Activated T-helper 17 cell treated with anti-CD3 and anti-CD28 coated beads, Interleukin-2, amount 50 U/mL, for 72 hours (primary cell): ENCODE measurements around the gene LYRM2. TPM values are rescaled to one million over a fixed set of nuclear protein-coding genes. Genes with fewer than 3 reads are reported as not detected.

Experiments used
- ATAC-seq: fragments of 150-1000 bp; cut with Tn5 transposase; replicated peaks from 2 replicates; pipeline ENCODE4 v1.10.0; 2021; ENCODE audit warnings: mild to moderate bottlenecking, moderate library complexity
- H3K27ac Mint-ChIP-seq: one replicate; pipeline ENCODE4 v1.8.0; 2022; ENCODE audit warnings: mixed read lengths
- H3K27me3 Mint-ChIP-seq: one replicate; pipeline ENCODE4 v1.8.0; 2022; ENCODE audit warnings: mixed read lengths
- H3K36me3 Mint-ChIP-seq: one replicate; pipeline ENCODE4 v1.8.0; 2022; ENCODE audit warnings: low read depth, mild to moderate bottlenecking, mixed read lengths
- H3K4me1 Mint-ChIP-seq: one replicate; pipeline ENCODE4 v1.8.0; 2022; ENCODE audit warnings: mixed read lengths
- H3K4me3 Mint-ChIP-seq: one replicate; pipeline ENCODE4 v1.8.0; 2022; ENCODE audit warnings: mild to moderate bottlenecking, mixed read lengths
- H3K9me3 Mint-ChIP-seq: one replicate; pipeline ENCODE4 v1.8.0; 2022; ENCODE audit warnings: mixed read lengths
- total RNA-seq, 2 donors: library from RNA; stranded (reverse); gene quantifications; one replicate each; pipeline ENCODE4 v1.2.3, GENCODE V29; 2022

Gene LYRM2
- total RNA-seq, 2 donors from 2014 or later, result 22.5 to 30.7 TPM

GRCh38 chr6:89596056-89596455, 42.5 kb downstream of the LYRM2 start:
- H3K4me1 Mint-ChIP-seq, result peaks cover 16% of the 10 kb centered on the region
- H3K4me3 Mint-ChIP-seq, result peak overlapping the region; percentile 49
- H3K27me3 Mint-ChIP-seq, result no peaks in the 10 kb centered on the region
- H3K27ac Mint-ChIP-seq, result peak overlapping the region; percentile 95
- H3K36me3 Mint-ChIP-seq, result no peaks in the 10 kb centered on the region
- H3K9me3 Mint-ChIP-seq, result peaks cover 10% of the 10 kb centered on the region
- peak; percentile 85 for ATAC-seq

GRCh38 chr6:89591745-89592144, 46.8 kb downstream of the LYRM2 start:
- Mint-ChIP-seq H3K36me3 (no peaks in the 10 kb centered on the region), H3K4me1 (peaks cover 10% of the 10 kb centered on the region), H3K4me3 (no peak overlapping the region), H3K27ac (no peak overlapping the region), H3K27me3 (no peaks in the 10 kb centered on the region), H3K9me3 (peaks cover 5% of the 10 kb centered on the region)
- no peak for ATAC-seq

- H3K27ac Mint-ChIP-seq, result no peak overlapping the region
- no peak overlapping the region for H3K4me3 Mint-ChIP-seq
- H3K27me3 Mint-ChIP-seq, result no peaks in the 10 kb centered on the region
- H3K36me3 Mint-ChIP-seq, result no peaks in the 10 kb centered on the region
- H3K4me1 Mint-ChIP-seq, result no peaks in the 10 kb centered on the region
- no peaks in the 10 kb centered on the region for H3K9me3 Mint-ChIP-seq
- no peak for ATAC-seq
Observed at GRCh38 chr6:89590133-89590532, 48.4 kb downstream of the LYRM2 start.

GRCh38 chr6:89589297-89590025, 49.1 kb downstream of the LYRM2 start:
- Mint-ChIP-seq H3K4me1 (no peaks in the 10 kb centered on the region), H3K36me3 (no peaks in the 10 kb centered on the region), H3K4me3 (no peak overlapping the region), H3K9me3 (no peaks in the 10 kb centered on the region), H3K27me3 (no peaks in the 10 kb centered on the region), H3K27ac (no peak overlapping the region)
- no peak for ATAC-seq

- H3K4me1 Mint-ChIP-seq, result no peaks in the 10 kb centered on the region
- H3K36me3 Mint-ChIP-seq, result no peaks in the 10 kb centered on the region
- no peaks in the 10 kb centered on the region for H3K27me3 Mint-ChIP-seq
- H3K27ac Mint-ChIP-seq, result no peak overlapping the region
- ATAC-seq, result no peak
- no peak overlapping the region for H3K4me3 Mint-ChIP-seq
- no peaks in the 10 kb centered on the region for H3K9me3 Mint-ChIP-seq
Observed at GRCh38 chr6:89585154-89585553, 53.4 kb downstream of the LYRM2 start.

GRCh38 chr6:89584539-89584938, 54.0 kb downstream of the LYRM2 start:
- H3K27me3 Mint-ChIP-seq, result no peaks in the 10 kb centered on the region
- no peaks in the 10 kb centered on the region for H3K4me1 Mint-ChIP-seq
- H3K36me3 Mint-ChIP-seq, result no peaks in the 10 kb centered on the region
- no peak overlapping the region for H3K4me3 Mint-ChIP-seq
- no peak overlapping the region for H3K27ac Mint-ChIP-seq
- ATAC-seq, result no peak
- no peaks in the 10 kb centered on the region for H3K9me3 Mint-ChIP-seq

GRCh38 chr6:89583559-89583958, 55.0 kb downstream of the LYRM2 start:
- no peaks in the 10 kb centered on the region for H3K9me3 Mint-ChIP-seq
- no peak overlapping the region for H3K27ac Mint-ChIP-seq
- no peak overlapping the region for H3K4me3 Mint-ChIP-seq
- ATAC-seq, result no peak
- no peaks in the 10 kb centered on the region for H3K27me3 Mint-ChIP-seq
- H3K4me1 Mint-ChIP-seq, result no peaks in the 10 kb centered on the region
- no peaks in the 10 kb centered on the region for H3K36me3 Mint-ChIP-seq

GRCh38 chr6:89582669-89583325, 55.8 kb downstream of the LYRM2 start:
- Mint-ChIP-seq H3K36me3 (no peaks in the 10 kb centered on the region), H3K4me3 (no peak overlapping the region), H3K4me1 (no peaks in the 10 kb centered on the region), H3K27ac (no peak overlapping the region), H3K9me3 (no peaks in the 10 kb centered on the region), H3K27me3 (no peaks in the 10 kb centered on the region)
- ATAC-seq, result no peak

- no peak for ATAC-seq
- H3K27me3 Mint-ChIP-seq, result no peaks in the 10 kb centered on the region
Observed at GRCh38 chr6:89581689-89582088, 56.9 kb downstream of the LYRM2 start.

GRCh38 chr6:89580997-89581666, 57.4 kb downstream of the LYRM2 start:
- H3K4me3 Mint-ChIP-seq, result no peak overlapping the region
- H3K9me3 Mint-ChIP-seq, result no peaks in the 10 kb centered on the region
- H3K36me3 Mint-ChIP-seq, result no peaks in the 10 kb centered on the region
- H3K4me1 Mint-ChIP-seq, result no peaks in the 10 kb centered on the region
- ATAC-seq, result no peak
- H3K27me3 Mint-ChIP-seq, result no peaks in the 10 kb centered on the region
- H3K27ac Mint-ChIP-seq, result no peak overlapping the region

More at GRCh38 chr6:89581689-89582088, 56.9 kb downstream of the LYRM2 start:
- Mint-ChIP-seq H3K36me3 (no peaks in the 10 kb centered on the region), H3K9me3 (no peaks in the 10 kb centered on the region), H3K4me1 (no peaks in the 10 kb centered on the region), H3K4me3 (no peak overlapping the region), H3K27ac (no peak overlapping the region)

GRCh38 chr6:89575562-89575960, 63.0 kb downstream of the LYRM2 start:
- no peak overlapping the region for H3K27ac Mint-ChIP-seq
- no peaks in the 10 kb centered on the region for H3K4me1 Mint-ChIP-seq
- no peaks in the 10 kb centered on the region for H3K27me3 Mint-ChIP-seq
- ATAC-seq, result no peak
- H3K4me3 Mint-ChIP-seq, result no peak overlapping the region
- H3K9me3 Mint-ChIP-seq, result no peaks in the 10 kb centered on the region
- H3K36me3 Mint-ChIP-seq, result no peaks in the 10 kb centered on the region

- no peak overlapping the region for H3K27ac Mint-ChIP-seq
Observed at GRCh38 chr6:89574910-89575561, 63.5 kb downstream of the LYRM2 start.

GRCh38 chr6:89567630-89568390, 70.7 kb downstream of the LYRM2 start:
- H3K27ac Mint-ChIP-seq, result no peak overlapping the region
- no peaks in the 10 kb centered on the region for H3K36me3 Mint-ChIP-seq
- no peaks in the 10 kb centered on the region for H3K9me3 Mint-ChIP-seq
- H3K4me3 Mint-ChIP-seq, result no peak overlapping the region
- H3K4me1 Mint-ChIP-seq, result no peaks in the 10 kb centered on the region
- ATAC-seq, result no peak
- H3K27me3 Mint-ChIP-seq, result no peaks in the 10 kb centered on the region

More at GRCh38 chr6:89574910-89575561, 63.5 kb downstream of the LYRM2 start:
- H3K36me3 Mint-ChIP-seq, result no peaks in the 10 kb centered on the region
- no peak for ATAC-seq
- H3K4me3 Mint-ChIP-seq, result no peak overlapping the region
- H3K4me1 Mint-ChIP-seq, result no peaks in the 10 kb centered on the region
- H3K9me3 Mint-ChIP-seq, result no peaks in the 10 kb centered on the region
- H3K27me3 Mint-ChIP-seq, result no peaks in the 10 kb centered on the region
